HG03175 (cell line): Measurements from ENCODE around the gene KCTD13.
"Not testable (repeated sequence)": the region's sequence is repeated elsewhere in the genome, so short reads cannot be mapped to it uniquely, and the experiment has no call there.

Experiments
- ATAC-seq: cut with Tn5 transposase; IDR thresholded peaks from one replicate; pipeline ENCODE4 v1.9.1; 2021; ENCODE audit warnings: mild to moderate bottlenecking, moderate library complexity; ENCODE audit not compliant: unreplicated experiment

KCTD13 gene

DNA sequence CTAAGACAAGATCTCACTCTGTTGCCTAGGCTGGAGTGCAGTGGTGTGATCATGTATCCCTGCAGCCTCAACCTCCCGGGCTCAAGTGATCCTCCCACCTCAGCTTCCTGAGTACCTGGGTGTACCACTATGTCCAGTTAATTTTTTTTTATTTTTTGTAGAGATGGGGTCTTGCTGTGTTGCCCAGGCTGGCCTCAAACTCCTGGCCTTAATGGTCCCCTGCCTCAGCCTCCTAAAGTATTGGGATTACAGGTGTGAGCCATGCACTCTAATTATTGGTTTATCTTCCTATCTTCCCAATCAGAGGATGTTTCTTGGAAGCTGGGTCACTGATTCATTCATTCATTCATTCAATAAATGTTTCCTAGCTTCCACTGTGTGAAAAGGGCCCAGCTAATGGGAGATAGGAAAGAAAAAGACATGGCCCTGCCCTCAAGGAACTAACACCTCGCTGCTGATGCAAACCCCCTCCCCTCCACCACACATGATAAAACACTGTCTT, 17.3 kb downstream of the KCTD13 start:
- no peak for ATAC-seq

GRCh38 chr16:29907973-29908372, 18.1 kb downstream of the KCTD13 start:
- no peak for ATAC-seq

DNA sequence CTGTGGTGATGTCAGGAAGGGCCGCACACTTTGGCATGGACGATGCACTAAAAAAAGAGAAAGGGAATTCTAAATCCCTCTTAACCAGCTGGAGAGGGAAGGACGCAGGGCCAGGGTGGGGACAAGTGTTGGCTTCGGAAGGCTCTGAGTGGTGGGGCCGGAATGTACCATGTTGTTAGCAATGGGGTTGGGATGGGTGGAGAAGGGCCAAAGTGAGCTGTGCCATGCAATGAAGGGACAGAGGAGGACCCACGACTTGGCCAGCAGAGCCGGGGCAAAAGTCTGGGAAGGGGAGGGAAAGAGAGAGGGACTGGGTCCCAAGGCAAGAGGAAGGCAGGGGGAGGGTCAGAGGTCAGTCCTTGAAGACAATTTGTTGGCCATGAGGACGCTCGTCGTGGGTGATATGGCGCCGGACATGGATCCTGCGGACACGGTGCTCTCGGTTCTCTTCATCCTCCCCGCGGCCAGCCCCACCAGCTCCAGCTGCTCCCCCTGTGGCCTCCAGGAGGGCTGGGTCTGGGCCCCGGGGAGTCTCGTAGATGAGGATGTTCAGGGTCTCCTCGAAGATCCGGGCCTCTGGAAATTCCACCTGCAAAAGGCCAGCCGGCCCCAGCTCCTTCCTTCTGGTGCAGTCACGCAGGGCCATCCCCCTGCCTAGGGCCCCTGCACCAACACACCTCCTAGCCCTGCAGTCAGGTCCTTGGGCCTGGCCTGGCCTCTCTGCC, 19.3 kb downstream of the KCTD13 start:
- no peak for ATAC-seq

GRCh38 chr16:29905668-29906067, 20.4 kb downstream of the KCTD13 start:
- ATAC-seq = no peak

GRCh38 chr16:29904947-29905346, 21.1 kb downstream of the KCTD13 start:
- no peak for ATAC-seq

DNA sequence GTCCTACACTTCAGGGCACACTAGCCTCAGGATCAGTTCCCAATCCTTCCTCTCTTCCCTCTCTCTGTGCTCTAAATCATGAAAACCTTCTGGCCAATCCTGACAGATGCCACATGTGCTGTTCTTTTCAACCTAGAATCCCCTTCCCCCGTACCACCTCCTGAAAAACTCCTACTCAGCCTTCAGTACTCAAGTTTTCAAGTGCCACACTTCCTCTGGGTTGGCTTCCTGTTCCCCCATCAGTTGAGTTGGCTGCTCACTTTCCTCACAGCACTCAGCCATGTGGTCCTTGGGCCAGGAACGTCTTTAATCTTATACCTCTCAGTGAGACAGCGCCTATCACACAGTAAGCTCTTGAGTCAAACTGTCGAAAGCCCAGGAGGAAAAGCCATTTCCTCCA, 22.4 kb downstream of the KCTD13 start:
- ATAC-seq = no peak

- no peak for ATAC-seq
Measured at GRCh38 chr16:29901607-29901945, 24.4 kb downstream of the KCTD13 start.

GRCh38 chr16:29900888-29901606, 25.0 kb downstream of the KCTD13 start:
- no peak for ATAC-seq

GRCh38 chr16:29900102-29900887, 25.7 kb downstream of the KCTD13 start, which contains the start of gene ASPHD1:
ASPHD1 (plus strand) TSS chr16:29900488; CDS start chr16:29900972, 484 bp downstream.
- peak; percentile 42 for ATAC-seq

- peak; percentile 64 for ATAC-seq
Measured at GRCh38 chr16:29899516-29900101, 26.4 kb downstream of the KCTD13 start, which contains the start of gene SEZ6L2. SEZ6L2 (minus strand) TSS chr16:29899550; CDS start chr16:29899019, 531 bp downstream.

DNA sequence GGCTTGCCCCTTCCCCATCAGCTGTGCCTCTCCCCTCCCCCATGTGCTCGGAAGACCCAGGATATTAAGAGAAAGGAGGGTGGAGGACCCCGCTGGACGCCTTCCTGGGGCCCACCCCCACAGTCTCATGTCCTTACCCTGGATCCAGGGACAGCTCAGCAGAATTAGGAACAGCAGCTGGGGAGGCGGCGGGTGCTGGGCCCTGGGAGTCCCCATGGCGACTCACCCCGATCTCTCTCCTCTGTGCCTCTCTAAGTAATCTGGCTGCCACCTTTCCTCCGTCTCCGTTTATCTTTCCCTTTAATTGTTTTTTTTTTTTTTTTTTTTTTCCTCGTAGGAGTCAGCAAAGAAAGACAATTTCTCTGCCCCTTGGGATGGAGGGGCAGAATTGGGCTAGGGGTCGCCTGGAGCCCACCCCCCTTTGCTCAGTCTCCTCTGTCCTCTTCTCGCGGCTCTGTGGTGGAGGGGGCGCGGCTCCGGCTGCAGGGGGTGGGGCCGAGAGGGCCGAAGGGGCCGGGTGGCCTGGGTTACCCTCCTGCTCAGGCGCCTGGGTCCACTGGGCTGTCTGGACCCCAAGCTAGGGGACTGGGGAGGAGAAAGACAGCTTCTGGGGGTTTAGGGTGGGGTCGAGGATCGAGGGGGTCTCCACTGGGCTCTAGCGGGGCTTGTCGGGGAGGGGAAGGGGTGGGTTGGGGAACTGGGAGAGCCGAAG, 27.1 kb downstream of the KCTD13 start:
- no peak for ATAC-seq

DNA sequence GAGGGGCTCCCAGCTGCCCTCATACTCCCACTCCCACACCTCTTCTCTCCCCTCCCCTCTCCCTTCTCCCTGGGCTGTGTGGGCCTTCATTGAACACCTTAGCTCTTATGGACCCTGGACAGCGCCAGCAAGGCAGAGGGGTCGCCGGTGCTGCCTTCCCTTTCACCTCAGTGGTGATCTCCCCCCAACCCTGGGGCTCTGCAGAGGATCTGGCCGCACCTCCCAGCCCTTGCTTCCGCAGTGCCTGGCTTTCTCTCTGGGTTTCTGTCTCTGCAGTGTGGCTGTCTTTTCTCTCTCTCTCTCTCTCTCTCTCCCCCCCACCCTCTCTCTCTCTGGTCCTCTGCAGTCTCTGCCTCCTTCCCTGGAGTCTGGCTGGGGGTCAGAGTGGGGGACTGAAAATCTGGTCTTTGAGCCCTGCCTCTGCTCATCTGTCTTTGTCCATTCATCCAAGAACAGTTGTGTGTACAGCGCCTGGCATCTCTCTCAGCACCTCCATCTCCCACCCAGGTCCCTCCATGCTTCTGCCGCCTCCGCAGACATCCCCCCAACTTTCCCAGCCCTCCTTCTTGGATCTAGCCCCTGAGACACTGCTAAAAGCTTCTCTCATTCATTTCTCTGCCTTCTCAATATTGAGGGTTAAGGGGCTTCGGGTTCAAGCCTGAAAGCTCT, 27.8 kb downstream of the KCTD13 start:
- ATAC-seq = no peak

- no peak for ATAC-seq
Measured at GRCh38 chr16:29897333-29897732, 28.7 kb downstream of the KCTD13 start.

- ATAC-seq = no peak
Measured at GRCh38 chr16:29896841-29897240, 29.2 kb downstream of the KCTD13 start.

- no peak for ATAC-seq
Measured at GRCh38 chr16:29894352-29894751, 31.7 kb downstream of the KCTD13 start.

DNA sequence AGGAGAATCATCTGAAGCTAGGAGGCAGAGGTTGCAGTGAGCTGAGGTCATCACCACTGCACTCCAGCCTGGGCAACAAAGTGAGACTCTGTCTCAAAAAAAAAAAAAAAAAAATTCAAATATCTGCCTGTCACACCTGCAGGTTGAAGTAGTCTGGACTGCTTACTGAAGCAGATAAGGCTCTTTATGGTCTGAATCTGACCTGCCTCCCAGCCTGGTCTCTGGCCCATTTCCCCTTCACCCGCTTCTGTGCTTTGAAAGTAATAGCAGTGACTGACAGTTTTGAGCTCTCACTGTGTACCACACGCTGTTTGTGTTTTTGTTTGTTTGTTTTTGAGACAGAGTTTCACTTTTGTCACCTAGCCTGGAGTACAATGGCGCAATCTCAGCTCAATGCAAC, 32.5 kb downstream of the KCTD13 start:
- no peak for ATAC-seq

GRCh38 chr16:29892458-29892813, 33.6 kb downstream of the KCTD13 start:
- ATAC-seq = no peak

GRCh38 chr16:29891525-29892457, 34.2 kb downstream of the KCTD13 start:
- no peak for ATAC-seq

DNA sequence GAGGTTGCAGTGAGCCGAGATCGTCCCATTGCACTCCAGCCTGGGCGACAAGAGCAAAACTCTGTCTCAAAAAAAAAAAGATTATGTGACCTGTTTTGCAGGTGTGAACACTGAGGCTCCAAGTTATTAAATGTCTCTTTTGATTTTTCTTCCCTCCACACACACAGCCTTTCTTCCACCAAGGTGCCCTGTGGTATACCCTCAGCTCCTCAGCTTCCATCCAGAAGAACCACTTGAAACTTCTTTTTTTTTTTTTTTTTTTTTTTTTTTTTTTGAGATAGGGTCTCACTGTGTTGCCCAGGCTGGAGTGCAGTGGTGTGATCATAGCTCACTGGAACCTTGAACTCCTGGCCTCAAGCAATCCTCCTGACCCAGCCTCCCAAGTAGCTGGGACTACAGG, 36.7 kb downstream of the KCTD13 start:
- not testable (repeated sequence) for ATAC-seq
